A549 (cell line): Measurements from ENCODE around the gene SPHK1. TPM values are rescaled to one million over a fixed set of nuclear protein-coding genes. Genes with fewer than 3 reads are reported as not detected.

Source experiments
- ATAC-seq, 2 experiments: fragments of 200-7000 bp in 1 of 2; fragments of >200 bp in 1 of 2; cut with Nextera tagmentation in 1 of 2; cut with Tn5 transposase in 1 of 2; 3 replicates each; pipeline versions ENCODE4 v1.8.0 to v1.9.1; 2018 to 2020; ENCODE audit warnings: mild to moderate bottlenecking in 1 of 2, moderate library complexity in 1 of 2
- CTCF ChIA-PET: fragments of 300-600 bp; sonication (Branson Sonifier 250); formaldehyde crosslinking; extraction: SDS; loops from one replicate; lab custom pipeline; 2021; ENCODE audit warnings: antibody characterized with exemption, inconsistent platforms; lab: Yijun Ruan, JAX
- POLR2A ChIA-PET: fragments of 350-600 bp; formaldehyde crosslinking; extraction: SDS; loops from one replicate; lab custom pipeline; 2021; ENCODE audit warnings: antibody characterized with exemption, inconsistent platforms; lab: Yijun Ruan, JAX
- DNase-seq, 2 experiments: peaks; one replicate each; pipeline versions ENCODE4 v3.0.0 to v3.0.0-alpha.2; 2011 to 2016; ENCODE audit warnings: low read depth in 1 of 2, low spot score in 1 of 2
- FAIRE-seq: peaks from 2 replicates; lab custom pipeline; 2011; peaks lifted over from hg19 to GRCh38; lab: Jason Lieb, UNC
- H3K27ac ChIP-seq, 2 experiments: fragments of >200 bp; sonication (Bioruptor Twin); formaldehyde crosslinking; 3 replicates each; pipeline ENCODE4 v1.5.1; 2016 to 2017
- H3K4me1 ChIP-seq: fragments of >200 bp; sonication (Bioruptor Twin); formaldehyde crosslinking; 3 replicates; pipeline ENCODE4 v1.6.1; 2016
- H3K4me2 ChIP-seq: fragments of >200 bp; sonication (Bioruptor Twin); formaldehyde crosslinking; 3 replicates; pipeline ENCODE4 v1.6.1; 2016
- H3K4me3 ChIP-seq: fragments of >200 bp; sonication (Bioruptor Twin); formaldehyde crosslinking; 3 replicates; pipeline ENCODE4 v1.5.1; 2016
- H3K9me3 ChIP-seq: fragments of >200 bp; sonication (Bioruptor Twin); formaldehyde crosslinking; 3 replicates; pipeline ENCODE4 v1.6.1; 2016
- BHLHE40 ChIP-seq: IDR thresholded peaks from 2 replicates; pipeline ENCODE4 v1.6.1; 2012; ENCODE audit warnings: low read depth, low read length, inconsistent platforms
- CBX8 ChIP-seq: fragments of 200-600 bp; sonication (generic); IDR thresholded peaks from 2 replicates; pipeline ENCODE4 v1.6.1; 2016
- CHD2 ChIP-seq: fragments of 150-350 bp; IDR thresholded peaks from 2 replicates; pipeline ENCODE4 v1.6.1; 2014; ENCODE audit warnings: low read length; ENCODE audit not compliant: partially characterized antibody
- CHD4 ChIP-seq: fragments of 200-600 bp; sonication (generic); IDR thresholded peaks from 2 replicates; pipeline ENCODE4 v1.6.1; 2016; ENCODE audit warnings: antibody characterized with exemption, mild to moderate bottlenecking, borderline replicate concordance
- EHMT2 ChIP-seq: fragments of 200-600 bp; sonication (generic); IDR thresholded peaks from 2 replicates; pipeline ENCODE4 v1.6.1; 2016; ENCODE audit warnings: antibody characterized with exemption, low read depth, mild to moderate bottlenecking, moderate library complexity
- EP300 ChIP-seq, 2 experiments: fragments of >200 bp; sonication (Bioruptor Twin); formaldehyde crosslinking; IDR thresholded peaks; 2 replicates in 1 of 2; 3 replicates in 1 of 2; pipeline ENCODE4 v1.6.1; 2016 to 2017
- ESRRA ChIP-seq: fragments of 150-350 bp; IDR thresholded peaks from 2 replicates; pipeline ENCODE4 v1.6.1; 2014; ENCODE audit warnings: mild to moderate bottlenecking, low read length, borderline replicate concordance
- HDAC2 ChIP-seq: fragments of 200-600 bp; sonication (generic); IDR thresholded peaks from 2 replicates; pipeline ENCODE4 v1.6.1; 2016
- HEYL ChIP-seq: fragments of 250-450 bp; sonication (Bioruptor Pico); IDR thresholded peaks from 2 replicates; pipeline ENCODE4 v1.8.0; 2021; ENCODE audit warnings: mild to moderate bottlenecking, moderate library complexity
- HOXB5 ChIP-seq: fragments of 250-450 bp; sonication (Bioruptor Pico); IDR thresholded peaks from 2 replicates; pipeline ENCODE4 v1.5.0; 2020; ENCODE audit warnings: mild to moderate bottlenecking, moderate library complexity
- JUNB ChIP-seq: fragments of >200 bp; sonication (Bioruptor Twin); formaldehyde crosslinking; IDR thresholded peaks from 2 replicates; pipeline ENCODE4 v1.6.1; 2016
- KDM1A ChIP-seq: fragments of 200-600 bp; sonication (generic); IDR thresholded peaks from 2 replicates; pipeline ENCODE4 v1.6.1; 2016; ENCODE audit warnings: low read depth, mild to moderate bottlenecking
- KDM5A ChIP-seq: fragments of 200-600 bp; sonication (generic); IDR thresholded peaks from 2 replicates; pipeline ENCODE4 v1.6.1; 2016; ENCODE audit warnings: antibody characterized with exemption, mild to moderate bottlenecking
- MAFK ChIP-seq: fragments of 450-650 bp; IDR thresholded peaks from 2 replicates; pipeline ENCODE4 v1.6.1; 2014; ENCODE audit not compliant: partially characterized antibody
- MAZ ChIP-seq: fragments of 150-350 bp; IDR thresholded peaks from 2 replicates; pipeline ENCODE4 v1.6.1; 2014; ENCODE audit warnings: antibody characterized with exemption, low read depth, low read length, borderline replicate concordance
- NFE2L2 ChIP-seq: fragments of 150-350 bp; conservative IDR thresholded peaks from 2 replicates; pipeline ENCODE4 v1.6.1; 2014; ENCODE audit warnings: low read length
- NPAS2 ChIP-seq: fragments of 250-450 bp; sonication (Bioruptor Pico); IDR thresholded peaks from 2 replicates; pipeline ENCODE4 v1.8.0; 2022; ENCODE audit warnings: mild to moderate bottlenecking, moderate library complexity, borderline replicate concordance
- POLR2A ChIP-seq: IDR thresholded peaks from 2 replicates; pipeline ENCODE4 v1.6.1; 2012; ENCODE audit warnings: mild to moderate bottlenecking, low read length
- POLR2AphosphoS2 ChIP-seq: conservative IDR thresholded peaks from 2 replicates; pipeline ENCODE4 v1.6.1; 2012; ENCODE audit warnings: low read length, improper control_type of control experiment, inconsistent platforms
- RAD21 ChIP-seq, 2 experiments: fragments of >200 bp in 1 of 2; sonication (Bioruptor Twin) in 1 of 2; formaldehyde crosslinking in 1 of 2; IDR thresholded peaks in 1 of 2; conservative IDR thresholded peaks in 1 of 2; 2 replicates in 1 of 2; 3 replicates in 1 of 2; pipeline ENCODE4 v1.6.1; 2012 to 2018; ENCODE audit warnings: inconsistent platforms in 1 of 2
- TFCP2L1 ChIP-seq: fragments of 250-450 bp; sonication (Bioruptor Pico); IDR thresholded peaks from 2 replicates; pipeline ENCODE4 v1.5.0; 2021; ENCODE audit warnings: mild to moderate bottlenecking
- ZC3H11A ChIP-seq: fragments of 450-650 bp; IDR thresholded peaks from 2 replicates; pipeline ENCODE4 v1.6.1; 2014; ENCODE audit warnings: antibody characterized with exemption, mild to moderate bottlenecking
- ZFP36 ChIP-seq: fragments of 450-650 bp; IDR thresholded peaks from 2 replicates; pipeline ENCODE4 v1.6.1; 2014; ENCODE audit warnings: borderline replicate concordance; ENCODE audit not compliant: partially characterized antibody
- ZNF302 ChIP-seq: fragments of 250-450 bp; sonication (Bioruptor Pico); IDR thresholded peaks from 2 replicates; pipeline ENCODE4 v1.9.0; 2021; ENCODE audit warnings: inconsistent platforms, mild to moderate bottlenecking, moderate library complexity
- WGBS: methylation state at CpG from one replicate; pipeline ENCODE4 v1.1.6; 2017; ENCODE audit errors: missing lambda C conversion rate; 5-methylcytosine and 5-hydroxymethylcytosine counted together
- polyA plus RNA-seq, 4 experiments: library from polyadenylated mRNA; depleted of rRNA in 3 of 4; stranded (reverse); fragments of >200 nt; fragmentation: RNase III in 1 of 4; extraction: RNeasy Plus Mini Kit Qiagen cat#74134 plus additional on column Dnase treatment in 1 of 4; gene quantifications; 2 replicates in 3 of 4; 3 replicates in 1 of 4; pipeline ENCODE4 v1.2.3, GENCODE V29; 2011 to 2017
- TF ChIP-seq, protein P1 (sequence below): IDR thresholded peaks from 2 replicates; pipeline ENCODE4 v1.6.1; 2012
- TF ChIP-seq, protein P2 (sequence below): fragments of 450-650 bp; IDR thresholded peaks from 2 replicates; pipeline ENCODE4 v1.6.1; 2014; ENCODE audit warnings: antibody characterized with exemption
- TF ChIP-seq, protein P3 (sequence below): fragments of 150-350 bp; IDR thresholded peaks from 2 replicates; pipeline ENCODE4 v1.6.1; 2014; ENCODE audit warnings: low read depth, mild to moderate bottlenecking, low read length
- TF ChIP-seq, protein P4 (sequence below): fragments of >200 bp; sonication (Bioruptor Twin); formaldehyde crosslinking; IDR thresholded peaks from 2 replicates; pipeline ENCODE4 v1.6.1; 2016

SPHK1 gene
- polyA plus RNA-seq, 2 of the 4 experiments (the other 2 are of a cell fraction): 4.6 to 14.9 TPM

DNA sequence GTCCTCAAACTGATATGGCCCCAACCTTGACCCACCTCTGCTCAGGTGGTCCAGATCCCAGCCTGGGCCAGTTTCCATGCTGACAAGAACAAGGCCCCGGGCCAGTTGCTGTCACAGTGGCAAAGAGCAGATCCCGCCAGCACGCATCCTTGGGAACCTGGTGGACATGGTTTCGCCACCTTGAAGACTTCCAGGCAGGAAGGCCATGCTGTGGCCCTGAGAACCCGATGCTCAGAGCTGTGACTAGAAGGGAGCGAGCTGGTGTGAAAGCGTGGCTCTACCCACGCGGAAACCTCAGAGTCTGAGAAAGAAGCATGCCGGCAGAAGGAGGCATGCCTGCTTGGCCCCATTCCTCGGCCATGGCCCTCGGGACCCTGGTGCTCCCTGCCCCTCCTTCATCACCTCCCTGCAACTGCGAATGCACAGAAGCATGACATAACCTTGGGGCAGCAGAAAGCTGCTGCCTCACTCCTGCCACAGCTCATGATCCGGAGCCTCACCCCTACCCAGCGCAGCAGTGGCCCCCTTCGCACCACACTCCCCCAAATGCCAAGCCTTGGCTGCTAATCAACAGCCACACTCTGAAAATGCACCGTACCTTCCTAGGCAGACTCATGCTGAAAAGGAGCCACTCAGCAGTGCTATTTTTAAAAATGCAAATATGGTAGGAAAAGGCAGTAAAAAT is 35.3 kb downstream of the SPHK1 start:
- Histone ChIP-seq H3K27ac (no peak overlapping the region), H3K9me3 (no peaks in the 10 kb centered on the region), H3K4me1 (no peaks in the 10 kb centered on the region), H3K4me2 (no peak overlapping the region), H3K4me3 (no peak overlapping the region)
- FAIRE-seq (no peak), ATAC-seq (no peak), DNase-seq (no peak)
- TF ChIP-seq MAFK: no peak
- no peak for TF ChIP-seq ZFP36
- TF ChIP-seq ZC3H11A: no peak
- TF ChIP-seq ZNF302 (CRISPR knock-in tag): no peak
- no peak for TF ChIP-seq CHD4
- no peak for TF ChIP-seq POLR2AphosphoS2
- no peak for TF ChIP-seq CHD2
- TF ChIP-seq HOXB5 (CRISPR knock-in tag): no peak
- TF ChIP-seq, protein P1, sequence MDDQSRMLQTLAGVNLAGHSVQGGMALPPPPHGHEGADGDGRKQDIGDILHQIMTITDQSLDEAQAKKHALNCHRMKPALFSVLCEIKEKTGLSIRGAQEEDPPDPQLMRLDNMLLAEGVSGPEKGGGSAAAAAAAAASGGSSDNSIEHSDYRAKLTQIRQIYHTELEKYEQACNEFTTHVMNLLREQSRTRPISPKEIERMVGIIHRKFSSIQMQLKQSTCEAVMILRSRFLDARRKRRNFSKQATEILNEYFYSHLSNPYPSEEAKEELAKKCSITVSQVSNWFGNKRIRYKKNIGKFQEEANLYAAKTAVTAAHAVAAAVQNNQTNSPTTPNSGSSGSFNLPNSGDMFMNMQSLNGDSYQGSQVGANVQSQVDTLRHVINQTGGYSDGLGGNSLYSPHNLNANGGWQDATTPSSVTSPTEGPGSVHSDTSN: no peak
- TF ChIP-seq POLR2A: no peak
- no peak for TF ChIP-seq EHMT2
- POLR2A ChIA-PET: interaction anchor here (0.6 kb wide), 1 partner anchor 27 kb away, joined by 4 read pairs; no protein-coding TSS in a partner anchor
- CTCF ChIA-PET: interaction anchor here (0.5 to 42.5 kb wide), 4 partner anchors 26 to 104 kb away, joined by 3 to 1107 read pairs (median 550); partner anchors contain the start of genes AANAT, SPHK1 and UBE2O
- WGBS: 91% methylated on average over 17 of the region's 17 CpGs

DNA sequence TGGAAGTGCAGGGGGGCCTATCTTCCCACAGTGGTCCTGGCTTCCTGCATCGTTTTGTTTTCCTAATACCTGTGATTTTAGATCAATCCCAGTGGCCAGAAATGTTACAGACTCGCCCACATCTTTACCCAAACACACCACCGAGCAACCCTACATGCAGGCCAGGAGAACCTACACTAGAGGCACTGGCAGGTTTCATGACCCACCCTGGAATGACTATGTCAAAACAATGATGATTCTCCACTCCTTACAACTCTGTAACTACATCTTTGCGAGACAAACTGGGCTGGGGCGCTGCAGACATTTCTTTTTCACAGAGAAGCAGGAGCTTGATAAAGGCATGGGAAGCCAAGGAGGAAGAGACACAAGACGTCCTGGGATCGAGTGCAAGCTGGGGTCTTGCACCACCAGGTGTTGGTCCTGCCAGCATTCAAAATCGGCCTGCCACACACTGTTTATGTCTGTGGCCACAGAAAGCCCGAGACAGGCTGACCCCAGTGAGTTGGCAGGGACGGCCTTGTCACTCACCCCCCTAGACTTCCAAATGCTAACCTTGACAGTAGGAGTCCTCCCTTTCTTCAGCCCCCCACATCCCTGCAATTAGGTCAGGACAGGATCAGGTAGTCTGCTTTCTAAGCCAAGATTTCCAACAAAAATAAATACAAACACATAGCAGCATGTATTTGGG is 36.1 kb downstream of the SPHK1 start:
- Histone ChIP-seq H3K27ac (no peak overlapping the region), H3K4me1 (no peaks in the 10 kb centered on the region), H3K4me3 (no peak overlapping the region), H3K4me2 (no peak overlapping the region)
- no peak for DNase-seq
- no peak for ATAC-seq
- POLR2A ChIA-PET: no interaction called here
- TF ChIP-seq, protein P2, sequence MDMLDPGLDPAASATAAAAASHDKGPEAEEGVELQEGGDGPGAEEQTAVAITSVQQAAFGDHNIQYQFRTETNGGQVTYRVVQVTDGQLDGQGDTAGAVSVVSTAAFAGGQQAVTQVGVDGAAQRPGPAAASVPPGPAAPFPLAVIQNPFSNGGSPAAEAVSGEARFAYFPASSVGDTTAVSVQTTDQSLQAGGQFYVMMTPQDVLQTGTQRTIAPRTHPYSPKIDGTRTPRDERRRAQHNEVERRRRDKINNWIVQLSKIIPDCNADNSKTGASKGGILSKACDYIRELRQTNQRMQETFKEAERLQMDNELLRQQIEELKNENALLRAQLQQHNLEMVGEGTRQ: no peak
- no peak for TF ChIP-seq ZC3H11A
- TF ChIP-seq TFCP2L1: no peak
- TF ChIP-seq EP300 (IDR thresholded peaks at IDR 0.05): no peak
- TF ChIP-seq MAZ: no peak
- TF ChIP-seq, all 56 proteins: peak for 0
- 89% methylated on average over 10 of the region's 10 CpGs for WGBS
- no peak for FAIRE-seq
- CTCF ChIA-PET: interaction anchor here (29.5 to 42.5 kb wide), 2 partner anchors 26 to 30 kb away, joined by 1094 to 1107 read pairs; partner anchors contain the start of genes AANAT, SPHK1 and UBE2O
- no peaks in the 10 kb centered on the region for H3K9me3 ChIP-seq

DNA sequence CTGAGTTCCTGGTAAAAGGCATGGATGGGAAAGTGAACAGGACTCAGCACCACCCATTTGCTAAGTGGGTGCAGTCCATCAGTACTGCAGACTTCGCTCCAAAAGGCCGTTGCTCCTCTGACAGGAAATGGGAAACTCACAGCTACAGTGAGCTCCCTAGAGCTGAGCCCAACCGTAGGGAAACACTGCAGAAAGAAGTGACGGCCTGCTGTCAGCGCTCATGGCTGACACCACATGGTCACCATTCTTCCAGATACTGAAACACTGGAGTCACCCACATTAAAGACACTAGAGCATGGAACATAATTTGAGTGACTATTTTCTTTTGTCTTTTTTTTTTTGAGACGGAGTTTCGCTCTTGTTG is 36.6 kb downstream of the SPHK1 start:
- H3K4me2 ChIP-seq: no peak overlapping the region
- H3K9me3 ChIP-seq: no peaks in the 10 kb centered on the region
- no peak for DNase-seq
- no peak for FAIRE-seq
- H3K27ac ChIP-seq: no peak overlapping the region
- no peak for ATAC-seq
- H3K4me1 ChIP-seq: no peaks in the 10 kb centered on the region
- WGBS: 92% methylated on average over 7 of the region's 7 CpGs
- ChIA-PET CTCF (interaction anchor here (29.5 to 42.5 kb wide), 2 partner anchors 27 to 30 kb away, joined by 1094 to 1107 read pairs; partner anchors contain the start of genes AANAT, SPHK1 and UBE2O), POLR2A (no interaction called here)
- H3K4me3 ChIP-seq: no peak overlapping the region
- TF ChIP-seq, protein P3, sequence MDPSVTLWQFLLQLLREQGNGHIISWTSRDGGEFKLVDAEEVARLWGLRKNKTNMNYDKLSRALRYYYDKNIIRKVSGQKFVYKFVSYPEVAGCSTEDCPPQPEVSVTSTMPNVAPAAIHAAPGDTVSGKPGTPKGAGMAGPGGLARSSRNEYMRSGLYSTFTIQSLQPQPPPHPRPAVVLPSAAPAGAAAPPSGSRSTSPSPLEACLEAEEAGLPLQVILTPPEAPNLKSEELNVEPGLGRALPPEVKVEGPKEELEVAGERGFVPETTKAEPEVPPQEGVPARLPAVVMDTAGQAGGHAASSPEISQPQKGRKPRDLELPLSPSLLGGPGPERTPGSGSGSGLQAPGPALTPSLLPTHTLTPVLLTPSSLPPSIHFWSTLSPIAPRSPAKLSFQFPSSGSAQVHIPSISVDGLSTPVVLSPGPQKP: no peak
- TF ChIP-seq ESRRA (no peak), BHLHE40 (no peak), RAD21 (conservative IDR thresholded peaks at IDR 0.05 in 1 of 2, IDR thresholded peaks at IDR 0.05 in 1 of 2) (no peak), ZNF302 (CRISPR knock-in tag) (no peak), JUNB (no peak), NPAS2 (CRISPR knock-in tag) (no peak), CBX8 (no peak), ZFP36 (no peak), HDAC2 (no peak), HEYL (no peak), KDM5A (no peak), NFE2L2 (no peak), POLR2A (no peak), MAZ (no peak), KDM1A (no peak)
- TF ChIP-seq, protein P2: no peak
- TF ChIP-seq, protein P4, sequence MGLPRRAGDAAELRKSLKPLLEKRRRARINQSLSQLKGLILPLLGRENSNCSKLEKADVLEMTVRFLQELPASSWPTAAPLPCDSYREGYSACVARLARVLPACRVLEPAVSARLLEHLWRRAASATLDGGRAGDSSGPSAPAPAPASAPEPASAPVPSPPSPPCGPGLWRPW: no peak
